NCI-H510A treated with DMSO at 0.1 percent for 48 hours (cell line): Measurements from ENCODE around the gene BBIP1.
"Not testable (repeated sequence)": the region's sequence is repeated elsewhere in the genome, so short reads cannot be mapped to it uniquely, and the experiment has no call there.

ENCODE experiments used
- DNase-seq: peaks from one replicate; lab custom pipeline; 2025; lab: John Stamatoyannopoulos, UW

Gene BBIP1

GRCh38 chr10:110919971-110920881 lies 1.2 kb upstream of the BBIP1 start:
- DNase-seq, result peak; percentile 53

GRCh38 chr10:110919349-110919931 lies 460 bp upstream of the BBIP1 start, which contains the start of gene SHOC2:
TSS of gene SHOC2 (plus strand) at chr10:110919604. CDS start at chr10:110964359, 44,755 bp downstream.
- DNase-seq, result no peak

- peak; percentile 96 for DNase-seq
Observed at GRCh38 chr10:110918269-110918642, 724 bp downstream of the BBIP1 start.

DNA sequence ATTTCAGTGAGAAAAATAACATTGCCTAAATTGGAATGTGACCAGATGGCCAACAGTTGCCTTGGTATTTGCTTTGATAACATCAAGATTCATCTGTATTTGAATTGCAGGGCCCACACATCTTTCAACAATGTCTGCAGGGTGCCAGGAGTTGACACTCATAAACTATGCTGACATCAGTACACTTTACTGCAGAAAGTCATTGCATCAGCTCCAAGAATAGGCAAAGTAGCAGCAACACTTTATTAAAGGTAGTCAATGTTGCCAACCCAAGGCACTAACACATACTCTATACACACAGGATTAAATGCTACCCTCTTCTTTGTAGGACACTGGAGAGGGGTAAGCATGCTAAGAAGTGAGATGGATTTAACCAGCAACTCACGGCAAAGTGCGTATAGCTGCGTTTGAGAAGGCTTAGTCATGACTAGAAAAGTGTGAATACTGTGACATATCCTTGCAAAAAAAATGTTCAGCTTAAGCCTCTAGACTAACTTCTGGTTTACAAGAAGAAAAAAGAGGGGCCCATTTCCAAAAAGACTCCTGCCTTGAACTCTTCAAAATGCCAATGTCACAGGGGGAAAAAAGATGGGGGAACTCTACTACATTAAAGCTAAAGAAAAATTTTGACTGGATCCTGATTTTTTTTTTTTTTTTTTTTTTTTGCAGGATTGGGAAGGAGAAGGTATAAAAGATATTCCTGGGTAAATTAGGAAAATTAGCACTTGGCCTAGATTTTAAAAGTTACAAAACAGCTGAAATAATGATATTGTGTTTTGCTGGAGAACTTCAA lies 2.2 kb downstream of the BBIP1 start:
- DNase-seq, result no peak

- not testable (repeated sequence) for DNase-seq
Observed at GRCh38 chr10:110915600-110915999, 3.4 kb downstream of the BBIP1 start.

DNA sequence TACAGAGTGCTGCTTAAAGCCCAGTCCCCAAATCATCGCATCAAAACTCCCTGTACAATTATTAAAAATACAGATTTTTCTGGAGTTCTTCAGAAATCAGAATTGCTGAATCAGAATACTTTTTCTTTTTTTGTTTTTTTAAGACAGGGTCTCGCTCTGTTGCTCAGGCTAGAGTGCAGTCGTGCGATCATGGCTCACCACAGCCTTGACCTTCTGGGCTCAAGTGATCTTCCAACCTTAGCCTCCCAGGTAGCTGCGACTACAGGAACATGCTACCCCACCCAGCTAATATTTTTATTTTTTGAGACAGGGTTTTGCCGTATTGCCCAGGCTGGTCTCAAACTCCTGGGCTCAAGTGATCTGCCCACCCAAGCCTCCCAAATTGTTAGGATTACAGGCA lies 3.9 kb downstream of the BBIP1 start:
- DNase-seq, result no peak

GRCh38 chr10:110914431-110914830 lies 4.5 kb downstream of the BBIP1 start:
- no peak for DNase-seq

DNA sequence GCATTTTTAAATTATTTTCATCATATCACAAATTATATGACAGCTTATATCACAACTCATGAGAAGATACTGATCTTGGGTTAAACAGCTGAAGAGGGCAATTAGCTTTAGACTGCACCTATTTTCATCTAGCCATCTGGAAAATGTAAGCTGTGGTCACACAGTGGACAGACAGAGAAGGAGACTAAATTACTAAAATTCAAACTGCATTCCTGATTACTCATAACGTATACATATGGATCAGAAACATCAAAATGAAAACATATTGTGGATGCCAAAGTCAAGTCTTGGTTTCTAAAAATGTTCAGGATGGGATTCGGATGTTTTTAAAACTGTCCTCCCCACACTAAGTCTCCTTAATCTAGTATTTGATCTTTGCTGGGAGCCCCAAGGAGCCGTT lies 6.6 kb downstream of the BBIP1 start:
- no peak for DNase-seq

GRCh38 chr10:110910138-110910537 lies 8.8 kb downstream of the BBIP1 start:
- DNase-seq, result no peak

- no peak for DNase-seq
Observed at GRCh38 chr10:110903280-110904278, 15.4 kb downstream of the BBIP1 start.

DNA sequence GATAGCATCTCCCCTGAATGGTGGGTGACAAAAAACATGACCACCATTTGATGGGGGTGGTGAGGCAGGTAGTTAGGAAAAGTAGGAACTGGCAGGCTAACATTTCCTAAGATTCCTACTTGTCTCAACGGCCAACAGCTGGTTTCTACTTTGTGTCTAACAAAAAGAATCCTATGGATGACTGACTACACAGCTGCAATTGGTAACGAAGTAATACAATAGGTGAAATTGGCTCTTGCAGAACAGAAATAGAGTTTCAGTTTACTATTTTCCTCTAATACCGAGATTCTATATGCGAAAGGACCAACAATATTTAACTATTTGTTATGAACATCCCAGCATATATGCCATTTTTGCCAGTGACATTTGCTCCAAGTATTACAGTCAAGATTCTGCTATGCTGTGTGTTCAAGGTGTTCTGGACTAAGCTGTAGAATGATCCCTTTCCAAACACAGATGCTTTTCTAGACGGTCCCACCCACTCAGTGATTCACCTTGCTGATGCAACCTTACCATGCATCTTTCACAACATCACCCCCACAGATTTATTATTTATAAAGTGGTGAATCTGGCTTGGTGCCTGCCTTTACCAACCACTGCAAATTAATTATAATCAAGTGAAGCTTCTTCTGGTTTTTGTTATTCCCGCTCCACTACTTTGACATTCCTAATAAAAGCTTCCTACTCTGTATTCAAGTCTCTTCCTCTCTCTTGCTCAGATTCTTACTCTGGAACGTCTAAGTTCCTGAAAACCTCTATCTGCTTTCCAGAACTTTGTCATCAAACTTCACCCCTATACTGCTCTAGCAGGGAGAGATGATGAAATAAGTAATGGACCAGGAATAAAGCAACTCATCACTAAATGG lies 16.8 kb downstream of the BBIP1 start:
- no peak for DNase-seq

DNA sequence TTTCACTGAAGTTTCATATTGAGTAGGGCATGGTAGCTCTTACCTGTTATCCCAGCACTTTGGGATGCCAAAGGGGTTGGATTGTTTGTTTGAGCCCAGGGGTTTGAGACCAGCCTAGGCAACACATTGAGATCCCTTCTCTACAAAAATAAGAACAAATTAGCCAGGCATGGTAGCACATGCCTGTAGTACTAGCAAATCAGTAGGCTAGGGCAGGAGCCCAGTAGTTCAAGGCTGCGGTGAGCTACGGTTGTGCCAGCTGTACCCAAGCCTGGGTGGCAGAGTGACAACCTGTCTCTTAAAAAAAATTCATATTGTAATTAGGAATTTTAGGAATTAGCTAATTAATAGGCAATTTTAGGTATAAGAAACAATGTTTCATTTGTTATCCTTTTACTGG lies 18.0 kb downstream of the BBIP1 start:
- no peak for DNase-seq

- DNase-seq, result no peak
Observed at GRCh38 chr10:110898391-110898790, 20.6 kb downstream of the BBIP1 start.

- DNase-seq, result no peak
Observed at GRCh38 chr10:110897184-110897583, 21.8 kb downstream of the BBIP1 start.

GRCh38 chr10:110893559-110894179 lies 25.3 kb downstream of the BBIP1 start:
- peak; percentile 80 for DNase-seq

- no peak for DNase-seq
Observed at GRCh38 chr10:110892602-110893288, 26.2 kb downstream of the BBIP1 start.

DNA sequence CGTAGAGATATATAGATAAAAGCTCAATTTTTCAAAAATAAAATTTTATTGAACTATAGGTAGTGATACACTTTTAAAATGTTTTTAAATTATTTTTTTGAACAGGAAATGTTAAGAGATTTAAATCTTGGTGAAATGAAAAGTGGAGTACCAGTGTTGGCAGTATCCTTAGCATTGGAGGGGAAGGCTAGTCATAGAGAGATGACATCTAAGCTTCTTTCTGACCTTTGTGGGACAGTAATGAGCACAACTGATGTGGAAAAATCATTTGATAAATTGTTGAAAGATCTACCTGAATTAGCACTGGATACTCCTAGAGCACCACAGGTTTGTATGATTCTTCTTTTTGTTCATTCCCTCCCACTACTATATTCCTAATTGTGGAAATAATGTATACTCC lies 31.4 kb downstream of the BBIP1 start:
- no peak for DNase-seq

- DNase-seq, result no peak
Observed at GRCh38 chr10:110885932-110886674, 32.9 kb downstream of the BBIP1 start.

DNA sequence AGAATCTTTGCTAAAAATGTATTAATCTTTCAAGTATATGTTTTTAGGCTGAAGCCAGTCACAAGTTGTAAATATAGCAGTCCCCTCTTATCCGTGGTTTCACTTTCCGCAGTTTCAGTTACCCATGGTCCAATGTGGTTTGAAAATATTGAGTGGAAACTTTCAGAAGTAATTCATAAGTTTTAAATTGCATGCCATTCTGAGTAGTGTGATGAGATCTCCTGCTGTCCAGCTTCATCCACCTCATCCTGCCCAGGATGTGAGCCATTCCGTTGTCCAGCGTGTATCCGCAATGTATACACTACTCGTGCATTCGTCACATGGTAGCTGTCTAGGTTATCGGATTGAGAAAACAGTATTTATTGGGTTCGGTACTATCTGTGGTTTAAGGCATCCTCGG lies 35.1 kb downstream of the BBIP1 start:
- no peak for DNase-seq
